Endothelial cell of umbilical vein (primary cell): ENCODE results near the gene TARM1.

Experiments used
- EZH2 ChIP-seq: IDR thresholded peaks from 2 replicates; pipeline ENCODE4 v1.6.1; 2012; ENCODE audit warnings: borderline replicate concordance, low read depth, mild to moderate bottlenecking, moderate library complexity, low read length, inconsistent platforms; ENCODE audit not compliant: severe bottlenecking
- JUN ChIP-seq: IDR thresholded peaks from 2 replicates; pipeline ENCODE4 v1.6.1; 2011; ENCODE audit warnings: borderline replicate concordance, low read depth; ENCODE audit not compliant: insufficient read length, insufficient read depth
- MAX ChIP-seq: IDR thresholded peaks from 2 replicates; pipeline ENCODE4 v1.6.1; 2011; ENCODE audit not compliant: insufficient read depth, insufficient read length
- MYC ChIP-seq: IDR thresholded peaks from one replicate; pipeline ENCODE4 v1.6.1; 2011; ENCODE audit warnings: mild to moderate bottlenecking, low read depth, low read length
- TF ChIP-seq, protein P1 (sequence below), 2 donors: IDR thresholded peaks; 1 replicate in 1 of 2; 2 replicates in 1 of 2; pipeline ENCODE4 v1.5.1; 2011; ENCODE audit warnings: low read length in 2 of 2, mild to moderate bottlenecking in 2 of 2, moderate library complexity in 2 of 2, control low read depth in 1 of 2, inconsistent platforms in 1 of 2, low read depth in 1 of 2; ENCODE audit not compliant: insufficient read depth in 1 of 2; ENCODE audit errors: extremely low read depth in 1 of 2

DNA sequence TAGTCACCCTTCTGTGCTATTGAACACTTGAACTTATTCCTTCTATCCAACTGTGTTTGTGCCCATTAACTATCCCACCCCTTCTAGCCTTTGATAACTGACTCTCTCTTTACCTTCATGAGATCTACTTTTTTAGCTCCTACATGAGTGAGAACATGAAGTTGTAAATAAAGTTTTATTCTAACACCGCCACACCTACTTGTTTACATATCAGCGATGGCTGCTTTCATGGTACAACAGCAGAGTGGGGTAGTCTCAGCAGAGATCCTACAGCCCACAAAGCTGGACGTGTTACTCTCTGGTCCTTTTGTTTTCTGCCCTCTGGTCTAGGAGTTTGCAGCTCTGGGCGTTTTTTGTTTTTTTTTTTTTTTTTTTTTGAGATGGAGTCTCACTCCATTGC lies 41.2 kb downstream of the TARM1 start:
- TF ChIP-seq MAX: no peak
- TF ChIP-seq, protein P1, sequence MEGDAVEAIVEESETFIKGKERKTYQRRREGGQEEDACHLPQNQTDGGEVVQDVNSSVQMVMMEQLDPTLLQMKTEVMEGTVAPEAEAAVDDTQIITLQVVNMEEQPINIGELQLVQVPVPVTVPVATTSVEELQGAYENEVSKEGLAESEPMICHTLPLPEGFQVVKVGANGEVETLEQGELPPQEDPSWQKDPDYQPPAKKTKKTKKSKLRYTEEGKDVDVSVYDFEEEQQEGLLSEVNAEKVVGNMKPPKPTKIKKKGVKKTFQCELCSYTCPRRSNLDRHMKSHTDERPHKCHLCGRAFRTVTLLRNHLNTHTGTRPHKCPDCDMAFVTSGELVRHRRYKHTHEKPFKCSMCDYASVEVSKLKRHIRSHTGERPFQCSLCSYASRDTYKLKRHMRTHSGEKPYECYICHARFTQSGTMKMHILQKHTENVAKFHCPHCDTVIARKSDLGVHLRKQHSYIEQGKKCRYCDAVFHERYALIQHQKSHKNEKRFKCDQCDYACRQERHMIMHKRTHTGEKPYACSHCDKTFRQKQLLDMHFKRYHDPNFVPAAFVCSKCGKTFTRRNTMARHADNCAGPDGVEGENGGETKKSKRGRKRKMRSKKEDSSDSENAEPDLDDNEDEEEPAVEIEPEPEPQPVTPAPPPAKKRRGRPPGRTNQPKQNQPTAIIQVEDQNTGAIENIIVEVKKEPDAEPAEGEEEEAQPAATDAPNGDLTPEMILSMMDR (IDR thresholded peaks at IDR 0.05; ENCODE audit: extremely low read depth in 1 of 2, insufficient read depth in 1 of 2, low read depth in 1 of 2, low read length in 2 of 2): no peak
- TF ChIP-seq JUN: no peak
- no peak for TF ChIP-seq MYC
- TF ChIP-seq EZH2: no peak
